ENCODE measurements around the gene SEC31A.
"Not testable (repeated sequence)": the region's sequence is repeated elsewhere in the genome, so short reads cannot be mapped to it uniquely, and the experiment has no call there.

SEC31A gene, protein sequence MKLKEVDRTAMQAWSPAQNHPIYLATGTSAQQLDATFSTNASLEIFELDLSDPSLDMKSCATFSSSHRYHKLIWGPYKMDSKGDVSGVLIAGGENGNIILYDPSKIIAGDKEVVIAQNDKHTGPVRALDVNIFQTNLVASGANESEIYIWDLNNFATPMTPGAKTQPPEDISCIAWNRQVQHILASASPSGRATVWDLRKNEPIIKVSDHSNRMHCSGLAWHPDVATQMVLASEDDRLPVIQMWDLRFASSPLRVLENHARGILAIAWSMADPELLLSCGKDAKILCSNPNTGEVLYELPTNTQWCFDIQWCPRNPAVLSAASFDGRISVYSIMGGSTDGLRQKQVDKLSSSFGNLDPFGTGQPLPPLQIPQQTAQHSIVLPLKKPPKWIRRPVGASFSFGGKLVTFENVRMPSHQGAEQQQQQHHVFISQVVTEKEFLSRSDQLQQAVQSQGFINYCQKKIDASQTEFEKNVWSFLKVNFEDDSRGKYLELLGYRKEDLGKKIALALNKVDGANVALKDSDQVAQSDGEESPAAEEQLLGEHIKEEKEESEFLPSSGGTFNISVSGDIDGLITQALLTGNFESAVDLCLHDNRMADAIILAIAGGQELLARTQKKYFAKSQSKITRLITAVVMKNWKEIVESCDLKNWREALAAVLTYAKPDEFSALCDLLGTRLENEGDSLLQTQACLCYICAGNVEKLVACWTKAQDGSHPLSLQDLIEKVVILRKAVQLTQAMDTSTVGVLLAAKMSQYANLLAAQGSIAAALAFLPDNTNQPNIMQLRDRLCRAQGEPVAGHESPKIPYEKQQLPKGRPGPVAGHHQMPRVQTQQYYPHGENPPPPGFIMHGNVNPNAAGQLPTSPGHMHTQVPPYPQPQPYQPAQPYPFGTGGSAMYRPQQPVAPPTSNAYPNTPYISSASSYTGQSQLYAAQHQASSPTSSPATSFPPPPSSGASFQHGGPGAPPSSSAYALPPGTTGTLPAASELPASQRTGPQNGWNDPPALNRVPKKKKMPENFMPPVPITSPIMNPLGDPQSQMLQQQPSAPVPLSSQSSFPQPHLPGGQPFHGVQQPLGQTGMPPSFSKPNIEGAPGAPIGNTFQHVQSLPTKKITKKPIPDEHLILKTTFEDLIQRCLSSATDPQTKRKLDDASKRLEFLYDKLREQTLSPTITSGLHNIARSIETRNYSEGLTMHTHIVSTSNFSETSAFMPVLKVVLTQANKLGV

DNA sequence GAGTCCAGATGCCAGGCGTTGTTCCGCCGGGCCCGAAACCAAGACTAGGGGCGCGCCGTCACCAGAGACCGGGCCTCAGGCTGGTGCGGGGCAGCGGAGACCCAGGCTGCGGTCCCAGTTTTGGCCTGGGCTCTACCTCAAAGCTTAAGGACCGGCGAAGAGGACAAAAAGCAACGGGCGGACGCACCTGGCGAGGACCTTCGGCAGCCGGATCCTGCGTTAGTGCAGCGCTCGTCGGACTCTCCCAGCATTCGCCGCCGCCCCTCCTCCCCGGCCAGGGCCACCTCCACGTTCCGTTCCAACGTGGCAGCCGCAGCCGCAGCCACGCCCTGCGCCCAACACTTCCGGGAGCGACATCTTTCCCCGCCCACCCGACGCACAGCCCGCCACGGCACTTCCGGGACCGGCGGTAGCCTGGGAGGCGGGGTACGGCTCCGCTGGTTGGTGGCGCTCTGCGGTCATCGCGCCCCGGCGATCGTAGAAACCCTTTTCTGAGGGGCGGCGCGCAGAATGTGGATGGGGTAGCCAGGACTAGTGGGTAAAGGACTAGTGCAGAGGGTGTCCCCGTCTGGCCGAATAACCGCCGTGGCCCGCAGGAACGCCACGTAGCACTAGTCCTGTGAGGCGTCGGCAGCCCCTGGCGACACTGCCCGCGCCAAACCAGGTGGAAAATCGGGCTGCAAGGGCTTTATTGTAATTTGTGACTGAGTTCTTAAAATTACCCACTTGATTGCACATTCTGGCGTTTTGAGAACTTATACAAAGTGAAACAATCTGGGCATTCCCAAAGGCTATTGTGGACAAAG, at the start of gene SEC31A:
SEC31A (minus strand) TSS at position 253 of the 806 bp plus-strand sequence. CDS start 9,217 bp downstream, outside the sequence.
- DNase-seq = peak; percentile 94
- in situ Hi-C loops (cut with HindIII; ENCODE audit: low pct_ligation_motif_present, low pct_unique_long_range_greater_than_20kb, low sequenced_read_pairs) = no loop called here

DNA sequence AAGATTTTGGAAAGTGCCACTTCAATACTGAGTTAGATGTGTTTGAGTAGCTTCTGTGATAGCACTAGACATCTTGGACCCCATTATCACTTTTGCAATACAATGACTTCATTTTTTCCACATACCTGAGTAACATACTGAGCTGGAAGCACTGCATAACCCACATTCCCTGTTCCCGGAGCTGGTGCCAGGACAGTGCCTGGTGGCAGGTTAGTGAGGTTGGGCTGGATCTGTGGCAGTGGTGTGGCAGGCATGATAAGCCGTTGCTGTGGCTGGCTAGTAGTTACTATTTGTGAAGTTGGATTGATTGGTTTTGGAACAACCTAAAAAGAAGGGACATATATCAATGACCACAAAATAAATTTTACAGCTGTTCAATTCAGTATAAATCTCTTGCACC, 48.5 kb upstream of the SEC31A start:
- in situ Hi-C loops (cut with HindIII; ENCODE audit: low pct_ligation_motif_present, low pct_unique_long_range_greater_than_20kb, low sequenced_read_pairs) = no loop called here
- no peak for DNase-seq

DNA sequence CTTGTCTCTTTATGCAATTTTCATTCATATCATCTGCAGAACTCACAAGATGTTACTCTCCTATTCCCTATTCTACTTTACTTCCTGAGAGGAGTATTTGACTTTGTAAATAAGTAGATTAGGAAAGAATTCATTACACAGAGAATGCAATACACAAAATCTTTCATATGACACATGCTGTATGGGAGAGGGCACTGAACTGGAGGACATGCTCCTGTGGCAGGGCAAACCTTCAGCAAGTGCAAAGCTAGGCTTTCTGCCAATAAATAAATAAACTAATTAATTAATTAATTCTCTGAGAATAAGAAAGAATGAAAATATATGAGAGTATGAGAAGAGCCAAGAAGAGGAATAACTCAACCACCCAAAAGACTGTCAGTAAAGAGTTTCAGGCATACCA, 43.5 kb upstream of the SEC31A start:
- in situ Hi-C loops (cut with HindIII; ENCODE audit: low pct_ligation_motif_present, low pct_unique_long_range_greater_than_20kb, low sequenced_read_pairs) = no loop called here
- no peak for DNase-seq

DNA sequence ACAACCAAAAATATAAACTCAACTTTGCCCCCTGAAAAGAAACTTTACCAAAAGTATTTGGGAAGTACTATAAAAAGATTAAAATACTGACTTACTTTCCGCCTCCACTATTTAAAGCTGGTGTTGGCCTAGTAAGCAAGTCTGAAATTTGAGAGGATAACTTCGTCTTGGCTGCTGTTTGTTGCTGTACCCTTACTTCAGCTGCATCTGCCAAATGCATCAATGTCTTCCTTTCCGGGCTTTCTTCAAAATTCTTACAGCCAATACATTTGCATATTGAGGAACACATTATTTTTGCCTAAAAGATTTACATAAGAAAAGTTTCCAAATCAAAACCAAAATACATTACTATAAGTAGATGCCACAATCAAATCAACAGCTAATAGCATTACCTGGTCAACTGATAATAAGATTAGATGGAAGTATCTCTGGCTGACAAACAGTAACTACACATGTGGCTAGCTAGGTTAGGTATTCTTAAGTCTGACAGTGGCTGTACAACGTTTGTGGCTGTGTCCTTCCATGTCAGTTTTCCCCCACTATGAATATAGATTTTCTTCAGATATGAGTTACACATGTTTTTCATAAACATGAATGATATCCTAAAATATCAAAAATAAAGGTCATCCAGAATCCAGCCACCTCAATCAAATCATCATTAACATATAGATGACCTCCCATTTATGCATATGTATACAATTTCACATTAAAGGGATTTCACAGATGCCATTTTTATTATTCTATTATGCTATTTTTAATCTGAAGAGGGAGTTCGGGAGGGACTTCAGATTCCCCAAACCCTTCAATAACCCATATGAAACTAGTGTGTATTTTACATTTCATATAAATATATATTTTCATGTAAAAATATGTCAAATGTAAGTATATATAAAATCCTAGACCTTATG, 40.1 kb upstream of the SEC31A start:
- DNase-seq = no peak
- in situ Hi-C loops (cut with HindIII; ENCODE audit: low pct_ligation_motif_present, low pct_unique_long_range_greater_than_20kb, low sequenced_read_pairs) = no loop called here

DNA sequence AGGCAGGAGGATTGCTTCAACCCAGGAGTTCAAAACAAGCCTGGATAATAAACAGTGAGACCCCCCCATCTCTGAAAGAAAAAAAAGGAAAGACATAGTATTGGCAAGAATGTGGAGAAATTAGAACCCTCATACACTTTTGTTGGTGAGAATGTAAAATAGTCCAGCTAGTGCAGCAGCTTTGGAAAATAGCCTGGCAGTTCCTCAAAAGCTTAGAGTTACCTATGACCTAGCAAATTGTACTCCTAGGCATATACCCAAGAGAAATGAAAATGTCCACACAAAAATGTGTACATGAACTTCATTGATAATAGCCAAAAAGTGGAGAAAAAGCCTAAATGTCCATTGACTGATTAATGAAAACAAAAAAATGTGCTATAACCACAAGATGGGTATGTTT, 30.8 kb upstream of the SEC31A start:
- in situ Hi-C loops (cut with HindIII; ENCODE audit: low pct_ligation_motif_present, low pct_unique_long_range_greater_than_20kb, low sequenced_read_pairs) = no loop called here

DNA sequence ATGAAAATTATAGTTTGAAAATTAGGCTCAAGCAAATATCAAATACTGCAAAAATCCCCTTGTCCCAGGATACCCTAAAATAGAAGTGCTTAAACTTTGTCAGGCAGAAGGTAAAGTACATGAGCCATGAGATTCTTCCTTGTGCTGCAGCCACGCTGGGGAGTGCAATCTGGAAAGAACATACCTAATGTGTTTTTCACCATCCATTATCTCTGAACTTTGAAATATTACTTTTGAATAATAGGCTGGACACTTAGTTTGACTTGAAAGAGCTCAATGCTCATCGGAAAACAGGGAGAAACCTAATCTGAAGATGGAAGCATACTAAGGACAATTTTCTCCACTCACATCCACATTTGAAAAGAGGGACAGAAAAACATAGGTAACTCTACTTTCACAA, 28.4 kb upstream of the SEC31A start:
- in situ Hi-C loops (cut with HindIII; ENCODE audit: low pct_ligation_motif_present, low pct_unique_long_range_greater_than_20kb, low sequenced_read_pairs) = no loop called here
- DNase-seq = no peak

More for the DNA sequence above, 30.8 kb upstream of the SEC31A start:
- DNase-seq = no peak

DNA sequence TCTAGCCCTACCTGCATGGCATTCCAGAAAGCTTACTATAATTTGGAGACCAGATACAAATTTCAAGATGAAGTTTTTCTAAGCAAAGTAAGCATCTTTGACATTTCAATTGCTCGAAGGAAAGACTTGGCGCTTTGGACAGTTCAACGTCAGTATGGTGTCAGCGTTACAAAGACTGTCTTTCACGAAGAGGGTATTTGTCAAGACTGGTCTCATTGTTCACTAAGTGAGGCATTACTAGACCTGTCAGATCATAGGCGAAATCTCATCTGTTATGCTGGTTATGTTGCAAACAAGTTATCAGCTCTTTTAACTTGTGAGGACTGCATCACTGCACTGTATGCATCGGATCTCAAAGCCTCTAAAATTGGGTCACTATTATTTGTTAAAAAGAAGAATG, 27.1 kb upstream of the SEC31A start:
- no peak for DNase-seq
- in situ Hi-C loops (cut with HindIII; ENCODE audit: low pct_ligation_motif_present, low pct_unique_long_range_greater_than_20kb, low sequenced_read_pairs) = no loop called here

DNA sequence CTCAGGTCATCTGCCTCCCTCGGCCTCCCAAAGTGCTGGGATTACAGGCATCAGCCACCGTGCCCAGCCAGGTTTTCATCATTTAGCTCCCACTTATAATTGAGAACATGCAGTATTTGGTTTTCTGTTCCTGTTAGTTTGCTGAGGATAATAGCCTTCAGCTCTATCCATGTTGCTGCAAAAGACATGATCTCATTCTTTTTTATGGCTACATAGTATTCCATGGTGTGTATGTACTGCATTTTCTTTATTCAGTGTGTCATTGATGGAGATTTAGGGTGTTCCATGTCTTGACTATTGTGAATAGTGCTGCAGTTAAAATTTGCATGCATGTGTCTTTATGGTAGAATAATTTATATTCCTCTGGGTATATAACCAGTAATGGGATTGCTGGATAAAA, 23.0 kb upstream of the SEC31A start:
- in situ Hi-C loops (cut with HindIII; ENCODE audit: low pct_ligation_motif_present, low pct_unique_long_range_greater_than_20kb, low sequenced_read_pairs); DNase-seq: not testable (repeated sequence)

DNA sequence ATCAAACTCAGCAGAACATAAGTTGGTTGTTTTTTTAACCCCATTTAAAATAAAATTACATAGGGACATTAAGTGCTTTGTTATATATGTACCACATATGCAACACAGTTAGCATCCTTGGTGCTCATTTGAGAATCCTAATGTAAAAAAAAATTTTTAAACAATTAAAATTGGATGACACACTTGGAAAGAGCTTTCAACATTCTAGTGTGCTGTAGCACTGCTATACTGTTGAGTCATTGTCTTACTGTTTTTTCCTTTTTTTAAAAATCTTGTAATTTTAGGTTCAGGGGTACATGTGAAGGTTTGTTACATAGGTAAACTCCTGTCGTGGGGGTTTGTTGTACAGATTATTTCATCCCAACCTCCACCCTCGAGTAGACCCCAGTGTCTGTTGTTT, 22.4 kb upstream of the SEC31A start:
- in situ Hi-C loops (cut with HindIII; ENCODE audit: low pct_ligation_motif_present, low pct_unique_long_range_greater_than_20kb, low sequenced_read_pairs) = no loop called here
- DNase-seq = no peak

DNA sequence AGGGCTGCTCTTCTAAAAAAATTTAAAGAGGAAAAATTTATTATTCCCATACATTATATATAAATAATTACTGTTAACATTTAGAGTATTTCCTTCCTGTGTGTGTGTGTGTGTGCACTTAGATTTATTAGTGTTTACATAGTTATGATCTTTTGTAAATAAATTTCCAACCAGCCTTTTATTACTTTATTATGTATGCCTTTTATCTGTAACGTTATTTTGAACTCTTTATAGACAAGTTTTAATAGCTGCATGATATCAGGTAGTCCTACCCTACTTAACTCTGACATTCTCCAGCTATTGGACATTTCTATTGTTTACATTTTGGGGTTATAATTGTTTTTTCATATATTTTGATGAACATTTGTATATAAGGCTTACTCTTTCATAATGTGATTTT, 18.4 kb upstream of the SEC31A start:
- no peak for DNase-seq
- in situ Hi-C loops (cut with HindIII; ENCODE audit: low pct_ligation_motif_present, low pct_unique_long_range_greater_than_20kb, low sequenced_read_pairs) = no loop called here

DNA sequence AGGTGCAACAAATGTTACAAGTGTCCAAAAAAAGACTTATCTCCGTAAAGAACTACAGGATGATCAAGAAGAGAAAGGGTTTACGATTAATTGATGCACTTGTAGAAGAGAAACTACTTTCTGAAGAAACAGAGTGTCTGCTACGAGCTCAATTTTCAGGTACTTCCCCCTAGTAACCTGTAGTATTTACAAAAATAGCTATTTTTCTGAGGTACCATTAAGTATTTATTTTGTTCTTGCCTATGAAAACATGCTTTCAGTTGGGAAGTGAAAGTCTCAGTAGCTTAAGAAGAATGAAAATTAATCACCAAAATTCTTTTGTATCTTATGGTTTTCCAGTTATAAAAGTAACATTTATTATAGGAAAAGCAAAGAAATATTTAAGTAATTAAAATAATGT, 15.5 kb upstream of the SEC31A start:
- in situ Hi-C loops (cut with HindIII; ENCODE audit: low pct_ligation_motif_present, low pct_unique_long_range_greater_than_20kb, low sequenced_read_pairs) = no loop called here
- DNase-seq = no peak

DNA sequence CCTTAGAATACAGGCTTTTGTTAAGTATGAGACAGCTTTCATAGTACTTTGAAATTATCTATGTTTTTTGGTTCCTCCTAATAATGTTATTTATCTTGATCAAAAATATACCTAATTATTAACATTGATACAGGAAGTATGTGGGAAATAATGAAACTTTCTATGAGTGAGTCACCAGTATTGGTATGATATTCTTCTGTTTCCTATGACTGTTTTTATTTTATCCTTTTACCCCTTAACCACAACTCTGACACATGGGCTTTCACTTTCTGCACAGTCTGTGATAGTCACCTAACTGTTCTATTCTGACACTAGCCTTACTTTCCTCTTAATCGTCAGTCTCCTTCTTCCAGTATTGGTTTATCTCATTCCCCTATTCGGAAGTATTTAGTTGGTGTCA, 14.3 kb upstream of the SEC31A start:
- in situ Hi-C loops (cut with HindIII; ENCODE audit: low pct_ligation_motif_present, low pct_unique_long_range_greater_than_20kb, low sequenced_read_pairs) = no loop called here

DNA sequence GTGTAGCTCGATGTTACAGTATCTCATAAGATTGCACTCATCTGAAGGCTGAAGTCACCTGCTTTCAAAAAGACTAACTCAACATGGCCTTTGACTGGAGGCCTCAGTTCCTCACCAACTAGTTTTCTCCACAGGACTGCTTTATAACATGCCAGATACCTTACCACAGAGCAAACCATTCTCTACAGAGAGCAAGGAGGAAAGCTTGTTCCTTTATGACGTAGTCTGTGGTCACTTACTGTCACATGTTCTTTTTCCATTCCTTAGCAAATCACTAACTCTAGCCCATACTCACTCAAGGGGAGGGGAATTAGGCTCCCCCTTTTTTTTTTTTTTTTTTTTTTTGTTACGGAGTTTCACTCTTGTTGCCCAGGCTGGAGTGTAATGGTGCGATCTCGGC, 12.8 kb upstream of the SEC31A start:
- no peak for DNase-seq
- in situ Hi-C loops (cut with HindIII; ENCODE audit: low pct_ligation_motif_present, low pct_unique_long_range_greater_than_20kb, low sequenced_read_pairs) = no loop called here

More for the DNA sequence above, 14.3 kb upstream of the SEC31A start:
- DNase-seq = peak; percentile 48

DNA sequence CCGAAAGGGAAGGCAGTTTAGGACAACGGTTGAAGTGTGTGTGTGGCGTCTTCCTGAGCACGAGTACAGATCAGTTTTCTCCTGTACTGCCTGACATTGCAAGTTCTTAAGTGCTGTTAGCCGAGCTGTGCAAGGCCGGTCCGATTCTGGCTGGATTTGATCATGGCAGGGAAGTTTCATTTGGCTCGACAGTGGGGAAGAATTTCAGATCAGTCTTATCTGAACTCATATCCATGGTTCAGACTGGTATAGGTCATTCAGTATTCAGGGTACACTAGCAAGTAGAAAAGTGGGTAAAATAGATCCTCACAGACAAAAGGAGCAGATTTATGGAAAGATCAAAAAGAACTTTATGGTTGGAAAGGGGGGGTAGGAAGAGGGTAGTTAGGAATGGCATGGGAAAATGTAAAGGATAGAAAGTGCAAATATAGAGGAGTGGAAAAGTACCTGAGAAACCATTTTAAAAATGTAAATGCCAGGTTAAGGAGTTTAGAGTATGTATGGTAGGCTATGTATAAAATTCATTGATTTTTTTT, 10.3 kb upstream of the SEC31A start:
- DNase-seq = no peak
- in situ Hi-C loops (cut with HindIII; ENCODE audit: low pct_ligation_motif_present, low pct_unique_long_range_greater_than_20kb, low sequenced_read_pairs) = no loop called here

DNA sequence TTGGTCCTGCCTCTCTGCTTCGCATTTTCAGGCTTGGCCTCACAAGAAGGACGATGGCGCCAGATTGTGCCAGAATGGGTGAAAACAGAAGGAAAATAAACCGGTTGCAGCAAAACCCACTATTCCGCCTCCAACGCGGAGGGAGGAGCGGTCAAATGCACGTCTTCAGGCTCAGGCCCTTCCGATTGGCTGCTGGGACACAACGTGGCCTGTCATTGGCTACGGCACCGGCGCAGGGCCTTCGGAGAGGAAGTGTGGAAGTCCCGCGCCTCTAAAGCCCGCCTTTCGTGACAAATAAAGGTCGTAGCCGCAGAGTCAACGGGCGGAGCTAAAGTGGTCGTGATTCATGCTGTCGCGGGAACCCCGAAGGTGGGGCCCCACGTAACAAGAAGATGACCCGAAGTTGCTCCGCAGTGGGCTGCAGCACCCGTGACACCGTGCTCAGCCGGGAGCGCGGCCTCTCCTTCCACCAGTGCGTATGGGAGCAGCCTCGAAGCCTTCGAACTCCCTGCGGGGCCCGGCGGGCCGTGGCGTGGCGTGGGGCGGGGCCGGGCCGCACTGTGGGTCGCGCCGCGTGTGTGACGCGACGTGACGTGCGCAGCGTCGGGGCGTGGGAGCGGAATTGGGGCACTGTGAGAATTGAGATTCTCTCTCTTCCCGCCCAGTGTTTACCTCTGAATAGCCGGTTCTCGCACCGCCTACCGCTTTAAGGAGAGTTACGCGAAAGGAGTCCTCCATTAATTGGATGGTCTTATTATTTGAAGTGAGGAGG, 9.6 kb upstream of the SEC31A start, which contains the start of gene THAP9:
THAP9 (plus strand) TSS at position 325 of the 772 bp plus-strand sequence; CDS start at position 393, 68 bp downstream.
- in situ Hi-C loops (cut with HindIII; ENCODE audit: low pct_ligation_motif_present, low pct_unique_long_range_greater_than_20kb, low sequenced_read_pairs) = no loop called here
- peak; percentile 99 for DNase-seq

DNA sequence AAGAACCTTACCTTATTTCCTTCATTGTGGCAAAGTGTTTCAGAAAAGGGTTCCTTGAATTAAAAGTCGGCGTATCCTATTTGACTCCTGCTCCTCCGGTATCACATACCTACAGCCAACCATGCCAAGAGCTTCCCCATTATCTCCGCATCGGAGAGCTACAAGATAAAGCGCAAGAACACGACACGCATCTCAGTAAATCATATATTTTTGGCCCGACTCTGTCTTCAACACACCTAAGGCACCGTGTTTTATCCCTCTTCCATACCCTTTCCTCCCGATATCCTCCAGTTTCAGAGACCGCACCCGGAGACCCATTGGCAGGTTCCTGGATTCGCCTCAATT, 9.1 kb upstream of the SEC31A start:
- in situ Hi-C loops (cut with HindIII; ENCODE audit: low pct_ligation_motif_present, low pct_unique_long_range_greater_than_20kb, low sequenced_read_pairs) = no loop called here
- peak; percentile 46 for DNase-seq

Measured in ACHN (cell line).